GM12891 (cell line): ENCODE results near the gene ADGRB3.

ENCODE experiments used
- POLR2A ChIP-seq: IDR thresholded peaks from 2 replicates; pipeline ENCODE4 v1.6.1; 2011; ENCODE audit warnings: low read depth, low read length, control low read depth
- POLR2AphosphoS5 ChIP-seq: IDR thresholded peaks from 2 replicates; pipeline ENCODE4 v1.6.1; 2011; ENCODE audit warnings: low read depth, low read length, control low read depth
- TAF1 ChIP-seq: IDR thresholded peaks from 2 replicates; pipeline ENCODE4 v1.6.1; 2011; ENCODE audit warnings: low read depth, low read length, control low read depth

DNA sequence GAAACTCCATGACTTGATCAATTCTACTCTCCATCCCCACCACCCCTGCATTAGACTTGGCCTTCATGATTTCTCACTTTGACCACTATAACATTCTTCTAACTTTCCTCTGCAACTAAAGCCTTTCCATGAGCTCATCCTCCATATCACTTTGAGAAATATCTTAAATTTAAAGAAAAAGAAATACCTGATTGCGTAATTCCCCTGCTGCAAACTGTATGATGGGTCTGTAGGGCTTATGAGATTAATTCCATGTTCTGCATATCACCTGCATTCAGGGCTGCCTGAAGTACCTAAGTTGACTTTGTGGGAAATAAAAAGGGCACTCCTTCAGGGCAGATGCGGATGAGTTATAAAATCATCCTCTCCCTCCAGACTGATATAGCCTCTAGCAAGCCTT lies 611.9 kb downstream of the ADGRB3 start:
- TF ChIP-seq POLR2AphosphoS5 (no peak), TAF1 (no peak), POLR2A (no peak)
